Measurements from ENCODE around the gene OR10K2. TPM values are rescaled to one million over a fixed set of nuclear protein-coding genes. Genes with fewer than 3 reads are reported as not detected.

Gene OR10K2
- total RNA-seq, result not detected

DNA sequence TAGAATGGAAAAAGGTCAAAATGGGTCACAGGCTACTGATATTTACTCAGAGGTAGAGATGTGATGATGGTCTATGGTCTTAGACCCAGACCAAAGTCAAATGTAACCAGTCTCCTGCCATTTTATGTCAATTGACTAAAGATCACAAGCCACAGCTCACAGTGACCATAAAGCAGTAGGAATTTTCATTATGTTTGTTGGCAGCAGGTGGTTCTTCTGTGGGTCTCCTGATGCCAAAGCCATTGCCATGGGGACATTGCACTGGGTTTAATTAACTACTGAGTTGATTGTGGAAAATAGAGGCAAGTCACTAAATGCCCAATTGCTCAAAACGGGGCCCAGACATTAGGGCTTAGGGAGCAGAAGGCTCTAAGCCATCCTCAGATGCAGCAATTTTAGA is at the start of gene OR10K2:
TSS of gene OR10K2 (minus strand) at position 101 of the 400 bp plus-strand sequence. CDS start 5,371 bp downstream, outside the sequence.
- no peak for DNase-seq (ENCODE audit: low spot score in 2 of 2)
- 83 to 88% methylated on average over 1 of the region's 1 CpG for WGBS, 2 donors
- intact Hi-C loops (cut with DNase I; ENCODE audit: low total_unique reads), result no loop called here
- no peak for TF ChIP-seq POLR2A (IDR thresholded peaks at IDR 0.05)
- TF ChIP-seq, protein P1, sequence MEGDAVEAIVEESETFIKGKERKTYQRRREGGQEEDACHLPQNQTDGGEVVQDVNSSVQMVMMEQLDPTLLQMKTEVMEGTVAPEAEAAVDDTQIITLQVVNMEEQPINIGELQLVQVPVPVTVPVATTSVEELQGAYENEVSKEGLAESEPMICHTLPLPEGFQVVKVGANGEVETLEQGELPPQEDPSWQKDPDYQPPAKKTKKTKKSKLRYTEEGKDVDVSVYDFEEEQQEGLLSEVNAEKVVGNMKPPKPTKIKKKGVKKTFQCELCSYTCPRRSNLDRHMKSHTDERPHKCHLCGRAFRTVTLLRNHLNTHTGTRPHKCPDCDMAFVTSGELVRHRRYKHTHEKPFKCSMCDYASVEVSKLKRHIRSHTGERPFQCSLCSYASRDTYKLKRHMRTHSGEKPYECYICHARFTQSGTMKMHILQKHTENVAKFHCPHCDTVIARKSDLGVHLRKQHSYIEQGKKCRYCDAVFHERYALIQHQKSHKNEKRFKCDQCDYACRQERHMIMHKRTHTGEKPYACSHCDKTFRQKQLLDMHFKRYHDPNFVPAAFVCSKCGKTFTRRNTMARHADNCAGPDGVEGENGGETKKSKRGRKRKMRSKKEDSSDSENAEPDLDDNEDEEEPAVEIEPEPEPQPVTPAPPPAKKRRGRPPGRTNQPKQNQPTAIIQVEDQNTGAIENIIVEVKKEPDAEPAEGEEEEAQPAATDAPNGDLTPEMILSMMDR (IDR thresholded peaks at IDR 0.05), result no peak
- H3K4me3 ChIP-seq (ENCODE audit: low read depth, poor library complexity, severe bottlenecking), result no peak within 1 kb of the TSS

DNA sequence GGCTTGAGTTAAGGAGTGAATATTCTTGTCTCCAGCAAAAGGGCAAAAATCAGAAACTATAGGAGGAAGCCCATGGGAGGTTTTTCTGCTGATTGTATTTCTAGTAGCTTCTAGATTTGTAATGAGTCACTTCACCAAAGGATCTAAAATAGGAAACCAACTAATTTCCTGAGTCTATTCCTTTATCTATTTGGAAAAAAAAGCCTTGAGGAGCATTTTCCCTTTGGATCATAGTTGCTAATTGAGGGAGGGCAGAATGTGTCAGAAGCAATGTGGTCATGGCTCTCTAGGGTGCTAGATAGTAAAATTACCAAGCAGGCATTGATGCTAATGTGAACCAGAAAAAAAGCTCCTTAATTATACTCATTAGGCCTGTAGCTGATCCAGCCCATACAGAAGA is 45.9 kb upstream of the OR10K2 start, which contains the start of gene OR10R2:
TSS of gene OR10R2 (plus strand) at position 301 of the 400 bp plus-strand sequence. CDS start 106 bp downstream, outside the sequence.
- intact Hi-C loops (cut with DNase I; ENCODE audit: low total_unique reads), result no loop called here
- TF ChIP-seq, protein P1 (IDR thresholded peaks at IDR 0.05), result no peak
- TF ChIP-seq POLR2A (IDR thresholded peaks at IDR 0.05), result no peak
- DNase-seq (ENCODE audit: low spot score in 2 of 2), result no peak
- H3K4me3 ChIP-seq (ENCODE audit: low read depth, poor library complexity, severe bottlenecking), result no peak within 1 kb of the TSS

DNA sequence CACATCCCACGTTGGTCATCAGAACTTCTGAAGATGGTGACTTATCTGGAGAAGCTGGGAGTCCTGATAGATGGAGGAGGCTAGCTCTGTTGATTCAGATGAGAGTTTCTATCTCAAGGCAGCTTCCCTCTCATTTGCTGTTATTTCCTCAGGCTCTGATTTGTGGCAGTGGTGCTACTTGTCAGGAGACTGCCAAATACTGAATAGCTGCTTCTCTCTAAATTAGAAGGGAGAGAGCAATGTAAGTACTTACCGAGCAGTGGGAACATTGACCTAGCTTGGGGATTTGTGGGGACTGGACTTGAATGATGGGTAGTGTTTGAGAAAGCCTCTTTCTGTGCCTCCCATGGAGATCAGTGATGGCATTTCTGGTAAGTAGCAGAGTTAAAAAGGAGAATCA is 35.5 kb upstream of the OR10K2 start, which contains the start of gene OR10K1:
TSS of gene OR10K1 (plus strand) at position 301 of the 400 bp plus-strand sequence. CDS start 3,728 bp downstream, outside the sequence.
- intact Hi-C loops (cut with DNase I; ENCODE audit: low total_unique reads), result no loop called here

DNA sequence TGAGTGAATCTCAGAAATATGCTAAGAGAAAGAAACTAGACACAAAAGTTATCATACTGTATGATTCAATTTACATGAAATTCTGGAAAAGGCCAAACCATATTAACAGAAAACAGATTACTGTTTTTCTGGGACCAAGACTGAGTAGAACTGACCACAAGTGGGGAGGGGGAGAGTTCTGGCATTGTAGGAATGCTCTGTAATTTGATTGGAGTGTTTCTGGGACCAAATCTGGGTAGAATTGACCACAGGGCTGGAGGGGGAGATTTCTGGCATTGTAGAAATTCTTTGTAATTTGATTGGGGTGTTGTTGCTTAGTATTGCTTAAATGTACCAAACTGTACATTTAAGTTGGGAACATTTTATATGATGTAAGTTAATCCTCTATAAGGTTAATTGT is 32.2 kb upstream of the OR10K2 start:
- DNase-seq (ENCODE audit: low spot score in 2 of 2), result no peak
- intact Hi-C loops (cut with DNase I; ENCODE audit: low total_unique reads), result no loop called here
- H3K4me3 ChIP-seq (ENCODE audit: low read depth, poor library complexity, severe bottlenecking), result no peak overlapping the region
- TF ChIP-seq POLR2A (IDR thresholded peaks at IDR 0.05), result no peak
- TF ChIP-seq, protein P1 (IDR thresholded peaks at IDR 0.05), result no peak

More for the DNA sequence above, 35.5 kb upstream of the OR10K2 start, which contains the start of gene OR10K1:
- 61 to 74% methylated on average over 2 of the region's 2 CpGs for WGBS, 2 donors
- no peak within 1 kb of the TSS for H3K4me3 ChIP-seq (ENCODE audit: low read depth, poor library complexity, severe bottlenecking)
- TF ChIP-seq, protein P1 (IDR thresholded peaks at IDR 0.05), result no peak
- no peak for TF ChIP-seq POLR2A (IDR thresholded peaks at IDR 0.05)
- DNase-seq (ENCODE audit: low spot score in 2 of 2), result no peak

DNA sequence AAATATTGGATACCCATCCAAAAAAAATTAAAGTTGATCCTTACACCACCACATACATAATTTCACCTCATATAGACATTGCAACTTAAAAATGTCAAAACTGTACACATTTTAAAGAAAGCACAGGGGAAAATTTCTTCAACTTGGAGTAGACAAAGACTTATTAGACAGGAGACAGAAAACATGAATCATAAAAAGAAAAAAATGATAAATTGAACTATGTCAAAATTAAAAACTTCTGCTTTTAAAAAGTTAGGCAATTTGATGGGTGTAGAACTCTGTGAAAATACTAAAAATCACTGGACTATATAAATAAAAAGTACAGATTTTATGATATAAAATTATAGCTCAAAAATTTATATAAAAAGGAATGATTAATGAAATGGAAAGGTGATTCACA is 31.2 kb upstream of the OR10K2 start:
- TF ChIP-seq POLR2A (IDR thresholded peaks at IDR 0.05), result no peak
- TF ChIP-seq, protein P1 (IDR thresholded peaks at IDR 0.05), result no peak
- no peak overlapping the region for H3K4me3 ChIP-seq (ENCODE audit: low read depth, poor library complexity, severe bottlenecking)
- intact Hi-C loops (cut with DNase I; ENCODE audit: low total_unique reads), result no loop called here
- no peak for DNase-seq (ENCODE audit: low spot score in 2 of 2)

DNA sequence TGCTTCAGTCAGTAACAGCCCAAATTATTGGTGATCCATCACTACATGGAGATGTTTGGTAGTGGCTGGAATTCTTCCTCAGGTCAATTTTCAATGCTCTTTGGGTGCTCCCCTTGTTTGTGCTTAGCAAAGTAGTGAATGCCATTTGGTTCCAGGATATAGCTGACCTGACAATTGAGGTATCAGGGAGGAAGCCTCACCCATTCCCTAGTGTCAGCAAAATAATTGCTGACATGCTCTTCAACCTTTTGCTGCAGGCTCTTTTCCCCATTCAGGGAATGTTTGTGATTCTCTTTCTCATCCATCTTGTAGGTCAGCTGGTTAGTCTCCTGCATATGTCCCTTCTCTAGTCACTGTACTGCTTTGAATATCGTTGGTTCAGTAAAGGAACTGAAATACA is 28.5 kb upstream of the OR10K2 start:
- H3K4me3 ChIP-seq (ENCODE audit: low read depth, poor library complexity, severe bottlenecking), result no peak overlapping the region
- no peak for DNase-seq (ENCODE audit: low spot score in 2 of 2)
- intact Hi-C loops (cut with DNase I; ENCODE audit: low total_unique reads), result no loop called here
- WGBS, 2 donors, result 84 to 85% methylated on average over 1 of the region's 1 CpG
- TF ChIP-seq, protein P1 (IDR thresholded peaks at IDR 0.05), result no peak
- TF ChIP-seq POLR2A (IDR thresholded peaks at IDR 0.05), result no peak
